ENCODE data around the gene UBXN4.
"Not testable (repeated sequence)": the region's sequence is repeated elsewhere in the genome, so short reads cannot be mapped to it uniquely, and the experiment has no call there.

Gene UBXN4

GRCh38 chr2:135756692-135757091, 15.0 kb downstream of the UBXN4 start:
- in situ Hi-C loops (cut with MboI; ENCODE audit: low sequenced_read_pairs), result no loop called here

GRCh38 chr2:135762022-135762421, 20.4 kb downstream of the UBXN4 start:
- in situ Hi-C loops (cut with MboI; ENCODE audit: low sequenced_read_pairs), result no loop called here

GRCh38 chr2:135762530-135762929, 20.9 kb downstream of the UBXN4 start:
- in situ Hi-C loops (cut with MboI; ENCODE audit: low sequenced_read_pairs), result no loop called here

GRCh38 chr2:135768863-135769262, 27.2 kb downstream of the UBXN4 start:
- in situ Hi-C loops (cut with MboI; ENCODE audit: low sequenced_read_pairs), result no loop called here

- in situ Hi-C loops (cut with MboI; ENCODE audit: low sequenced_read_pairs), result no loop called here
Measured at GRCh38 chr2:135773319-135773718, 31.7 kb downstream of the UBXN4 start.

- in situ Hi-C loops (cut with MboI; ENCODE audit: low sequenced_read_pairs), result no loop called here
Measured at GRCh38 chr2:135773917-135774316, 32.3 kb downstream of the UBXN4 start.

- in situ Hi-C loops (cut with MboI; ENCODE audit: low sequenced_read_pairs), result no loop called here
Measured at GRCh38 chr2:135775420-135775819, 33.8 kb downstream of the UBXN4 start.

- in situ Hi-C loops (cut with MboI; ENCODE audit: low sequenced_read_pairs), result no loop called here
Measured at GRCh38 chr2:135776367-135776766, 34.7 kb downstream of the UBXN4 start.

DNA sequence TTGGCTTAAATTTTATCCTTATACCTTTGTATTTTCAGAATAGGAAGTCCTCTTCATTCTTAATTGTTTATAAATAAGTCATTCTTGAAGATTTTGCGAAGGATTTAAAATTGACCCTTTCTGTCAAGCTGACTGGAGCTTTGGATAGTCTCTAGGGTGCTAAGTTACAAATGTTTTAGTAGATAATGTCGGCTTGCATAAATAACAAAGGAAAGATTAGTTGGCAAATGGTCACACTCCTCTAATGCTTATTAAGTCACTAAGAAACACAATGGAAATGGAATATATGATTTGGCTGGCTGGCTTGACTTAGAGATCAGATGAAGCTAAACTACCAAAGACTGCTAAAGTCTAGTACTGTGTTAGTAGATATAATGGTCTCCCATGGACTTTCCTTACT, 40.6 kb downstream of the UBXN4 start:
- in situ Hi-C loops (cut with MboI; ENCODE audit: low sequenced_read_pairs), result no loop called here

DNA sequence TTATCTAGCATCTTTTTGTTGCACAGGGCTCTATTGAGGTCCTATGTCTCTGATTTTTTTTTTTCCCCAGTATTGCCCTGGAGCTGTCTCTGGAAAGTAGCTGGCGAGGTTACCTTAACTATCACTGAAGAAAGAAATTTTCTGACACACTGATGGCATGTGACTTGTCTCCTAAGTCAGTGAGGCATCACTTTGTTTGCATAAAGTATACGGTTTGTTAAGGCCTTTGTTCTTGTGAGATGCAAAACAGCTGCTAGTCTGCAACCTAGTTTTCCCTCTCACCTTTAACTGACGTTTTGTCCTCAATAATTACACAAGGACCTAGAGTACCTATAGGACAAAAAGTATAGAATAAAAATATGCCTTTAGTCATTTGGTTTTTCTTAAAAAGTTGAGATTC, 41.8 kb downstream of the UBXN4 start:
- in situ Hi-C loops (cut with MboI; ENCODE audit: low sequenced_read_pairs), result no loop called here

GRCh38 chr2:135785032-135785431, 43.4 kb downstream of the UBXN4 start:
- in situ Hi-C loops (cut with MboI; ENCODE audit: low sequenced_read_pairs), result no loop called here

GRCh38 chr2:135786823-135787222, 45.2 kb downstream of the UBXN4 start:
- in situ Hi-C loops (cut with MboI; ENCODE audit: low sequenced_read_pairs), result no loop called here

- in situ Hi-C loops (cut with MboI; ENCODE audit: low sequenced_read_pairs), result no loop called here
Measured at GRCh38 chr2:135790423-135790822, 48.8 kb downstream of the UBXN4 start.

- in situ Hi-C loops (cut with MboI; ENCODE audit: low sequenced_read_pairs), result no loop called here
Measured at GRCh38 chr2:135791418-135792190, 49.9 kb downstream of the UBXN4 start.

GRCh38 chr2:135792401-135793150, 50.9 kb downstream of the UBXN4 start:
- in situ Hi-C loops (cut with MboI; ENCODE audit: low sequenced_read_pairs), result no loop called here

DNA sequence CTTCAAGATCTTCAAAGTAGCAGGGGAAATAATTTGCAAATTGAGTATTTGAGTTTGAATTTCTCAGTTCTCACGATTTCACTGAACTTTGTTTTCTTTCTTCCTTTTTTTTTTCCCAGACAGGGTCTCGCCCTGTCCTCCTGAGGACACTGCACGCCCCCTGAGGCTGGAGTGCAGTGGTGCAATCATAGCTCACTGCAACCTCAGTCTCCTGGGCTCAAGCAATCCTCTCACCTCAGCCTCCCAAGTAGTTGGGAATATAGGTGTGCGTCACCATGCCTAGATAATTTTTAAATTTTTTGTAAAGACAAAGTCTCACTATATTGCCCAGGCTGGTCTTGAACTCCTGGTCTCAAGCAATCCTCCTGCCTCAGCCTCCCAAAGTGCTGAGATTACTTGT, 54.0 kb downstream of the UBXN4 start:
- in situ Hi-C loops (cut with MboI; ENCODE audit: low sequenced_read_pairs), result not testable (repeated sequence)

DNA sequence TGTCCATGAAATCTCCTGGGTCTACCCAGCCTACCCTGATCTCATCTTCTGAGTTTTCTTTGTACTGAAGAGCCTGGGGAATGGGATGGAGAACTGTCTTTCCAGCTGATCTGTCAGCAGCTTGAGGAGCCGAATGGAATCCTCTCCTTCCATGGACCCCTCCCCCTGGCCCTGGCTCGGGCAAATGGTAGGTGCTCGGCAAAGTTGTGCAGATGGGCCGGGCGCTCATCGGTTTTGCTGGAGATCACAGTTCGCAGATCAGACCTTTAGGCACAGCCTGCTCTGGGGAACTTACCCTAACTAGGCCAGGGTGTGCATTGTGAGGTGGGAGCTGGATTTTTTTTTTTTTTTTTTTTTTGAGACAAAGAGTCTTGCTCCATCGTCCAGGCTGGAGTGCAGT, 55.0 kb downstream of the UBXN4 start:
- in situ Hi-C loops (cut with MboI; ENCODE audit: low sequenced_read_pairs), result no loop called here

GRCh38 chr2:135797497-135798274, 56.0 kb downstream of the UBXN4 start:
- in situ Hi-C loops (cut with MboI; ENCODE audit: low sequenced_read_pairs), result no loop called here

DNA sequence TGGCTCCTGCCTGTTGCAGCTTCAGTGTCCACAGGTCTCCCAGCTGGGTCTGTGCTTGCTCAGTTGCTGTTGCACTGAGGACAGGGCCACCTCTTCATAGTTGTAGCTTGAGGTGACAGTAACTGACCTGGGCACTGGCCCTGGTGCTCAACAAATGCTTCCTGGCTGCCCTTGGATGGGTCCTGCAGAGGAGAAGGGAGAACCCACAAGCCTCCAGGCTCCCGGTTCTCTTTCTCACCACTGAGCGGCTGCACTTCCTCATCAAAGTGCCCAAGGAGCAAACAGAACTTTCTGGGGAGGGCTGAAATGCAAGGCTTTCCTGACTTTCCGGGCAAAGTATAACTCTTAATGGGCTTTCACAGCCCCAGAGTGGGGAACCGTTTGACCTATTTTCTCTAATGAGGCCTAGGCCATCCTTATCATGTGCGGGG, 56.6 kb downstream of the UBXN4 start:
- in situ Hi-C loops (cut with MboI; ENCODE audit: low sequenced_read_pairs), result no loop called here

DNA sequence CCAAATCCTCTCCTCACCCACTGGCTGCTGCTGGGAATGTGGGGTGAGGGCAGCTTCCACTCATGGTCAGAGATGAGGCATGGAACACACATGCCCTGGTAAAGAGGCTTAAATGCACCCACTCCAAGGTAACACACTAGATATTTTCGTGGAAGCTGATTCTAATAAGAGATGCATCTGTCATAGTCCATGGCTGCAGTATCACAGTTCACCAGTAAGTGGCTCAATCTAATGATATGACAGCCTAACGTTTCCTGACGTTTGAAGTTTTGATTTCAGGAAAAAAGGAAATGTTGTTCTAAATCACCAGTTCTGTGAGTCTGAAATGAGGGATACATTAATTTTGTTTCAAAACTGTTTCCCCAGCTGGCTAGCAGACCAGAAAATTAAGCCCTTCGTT, 57.1 kb downstream of the UBXN4 start:
- in situ Hi-C loops (cut with MboI; ENCODE audit: low sequenced_read_pairs), result no loop called here

DNA sequence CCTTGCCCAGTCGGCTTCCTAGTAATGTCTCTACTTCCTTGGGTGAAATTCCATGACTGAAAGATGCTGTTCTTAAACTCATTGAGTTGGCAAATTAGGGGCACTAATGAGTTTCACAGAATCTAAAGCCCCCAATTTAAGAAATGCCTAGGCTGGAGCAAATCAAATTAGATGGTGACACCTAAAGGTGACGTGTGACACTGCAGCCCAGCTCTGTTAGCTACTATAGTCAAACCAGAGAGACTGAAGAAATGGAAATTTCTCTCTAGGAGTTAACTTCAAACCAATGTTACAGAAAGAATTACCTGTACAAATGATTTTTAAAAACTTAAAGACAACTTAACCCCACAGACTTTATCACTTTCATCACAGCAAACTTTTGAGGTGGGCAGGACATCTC, 58.1 kb downstream of the UBXN4 start:
- in situ Hi-C loops (cut with MboI; ENCODE audit: low sequenced_read_pairs), result loop anchor here (25.0 kb wide), 1 partner anchor 812 kb away; no protein-coding TSS in a partner anchor

All from HL-60/S4 (cell line).